ENCODE measurements around the gene RPL14. TPM values are rescaled to one million over a fixed set of nuclear protein-coding genes. Genes with fewer than 3 reads are reported as not detected.

RPL14 gene
- total and polyA plus RNA-seq, 8 donors: 163 to 2,267 (median 564) TPM

- DNase-seq: no peak
- peaks cover 14 to 32% (median 27%) of the 10 kb centered on the region in 4 donors for H3K4me1 ChIP-seq
- H3K4me3 ChIP-seq: no peak overlapping the region
- H3K27ac ChIP-seq: no peak overlapping the region
- H3K9me3 ChIP-seq: no peaks in the 10 kb centered on the region
- intact Hi-C loops (cut with DNase I; ENCODE audit: low total_unique reads): no loop called here
- no peaks in the 10 kb centered on the region for H3K27me3 ChIP-seq
- peaks cover 0 to 19% (median 10%) of the 10 kb centered on the region in 4 donors for H3K36me3 ChIP-seq
- TF ChIP-seq EP300 (IDR thresholded peaks at IDR 0.05) (no peak), POLR2AphosphoS5 (IDR thresholded peaks at IDR 0.05) (no peak), CTCF (IDR thresholded peaks at IDR 0.05) (no peak), POLR2A (IDR thresholded peaks at IDR 0.05) (no peak)
These were observed 5.6 kb upstream of the RPL14 start for GRCh38 chr3:40451551-40451950.

- intact Hi-C loops (cut with DNase I; ENCODE audit: low total_unique reads): no loop called here
- Histone ChIP-seq H3K9me3 (no peaks in the 10 kb centered on the region), H3K4me1 (peaks cover 16 to 33% (median 28%) of the 10 kb centered on the region in 4 donors), H3K4me3 (peak overlapping the region in 3 of 4 donors; percentile 53 to 76 (median 56)), H3K36me3 (peaks cover 0 to 14% (median 9%) of the 10 kb centered on the region in 4 donors), H3K27me3 (no peaks in the 10 kb centered on the region), H3K27ac (peak overlapping the region in 4 of 5 donors; percentile 90 to 95 (median 94))
- 86 to 95% (median 88%) methylated on average over 1 of the region's 1 CpG for WGBS, 5 donors
- TF ChIP-seq CTCF (IDR thresholded peaks at IDR 0.05): no peak
- TF ChIP-seq POLR2AphosphoS5 (IDR thresholded peaks at IDR 0.05): no peak
- no peak for TF ChIP-seq POLR2A (IDR thresholded peaks at IDR 0.05)
- TF ChIP-seq EP300 (IDR thresholded peaks at IDR 0.05): no peak
- DNase-seq: no peak
These were observed 5.1 kb upstream of the RPL14 start for GRCh38 chr3:40452057-40452456.

- no peak for DNase-seq
- WGBS, 5 donors: 0 to 4% (median 0%) methylated on average over 6 to 7 of the region's 7 CpGs
- Histone ChIP-seq H3K4me1 (peaks cover 16 to 33% (median 28%) of the 10 kb centered on the region in 4 donors), H3K4me3 (peak overlapping the region; percentile 53 to 76 (median 58)), H3K36me3 (peaks cover 0 to 14% (median 9%) of the 10 kb centered on the region in 4 donors), H3K27ac (peak overlapping the region; percentile 83 to 95 (median 92)), H3K9me3 (no peaks in the 10 kb centered on the region), H3K27me3 (no peaks in the 10 kb centered on the region)
- intact Hi-C loops (cut with DNase I; ENCODE audit: low total_unique reads): no loop called here
- no peak for TF ChIP-seq EP300 (IDR thresholded peaks at IDR 0.05)
- TF ChIP-seq CTCF (IDR thresholded peaks at IDR 0.05): no peak
- no peak for TF ChIP-seq POLR2AphosphoS5 (IDR thresholded peaks at IDR 0.05)
- no peak for TF ChIP-seq POLR2A (IDR thresholded peaks at IDR 0.05)
These were observed 4.6 kb upstream of the RPL14 start for GRCh38 chr3:40452562-40452875.

GRCh38 chr3:40452876-40453730 lies 4.0 kb upstream of the RPL14 start:
- Histone ChIP-seq H3K27me3 (no peaks in the 10 kb centered on the region), H3K9me3 (no peaks in the 10 kb centered on the region), H3K27ac (peak overlapping the region; percentile 83 to 95 (median 92)), H3K4me1 (peaks cover 17 to 39% (median 32%) of the 10 kb centered on the region in 4 donors), H3K36me3 (peaks cover 0 to 15% (median 10%) of the 10 kb centered on the region in 4 donors), H3K4me3 (peak overlapping the region; percentile 53 to 76 (median 58))
- no peak for TF ChIP-seq EP300 (IDR thresholded peaks at IDR 0.05)
- TF ChIP-seq POLR2A (IDR thresholded peaks at IDR 0.05): peak in 1 of 4 donors; percentile 12
- peak; percentile 78 to 92 (median 91) for TF ChIP-seq POLR2AphosphoS5 (IDR thresholded peaks at IDR 0.05)
- intact Hi-C loops (cut with DNase I; ENCODE audit: low total_unique reads): no loop called here
- peak; percentile 98 to 100 for DNase-seq
- 0 to 1% (median 0%) methylated on average over 34 to 41 of the region's 41 CpGs for WGBS, 5 donors
